ENCODE data around the gene UNC80.

The UNC80 gene

GRCh38 chr2:209942426-209942825 is 170.8 kb downstream of the UNC80 start:
- Histone ChIP-seq H3K9ac (no peak overlapping the region), H3K9me3 (replicated peaks in 1 of 11) (no peaks in the 10 kb centered on the region), H3K36me3 (no peaks in the 10 kb centered on the region), H4K20me1 (no peaks in the 10 kb centered on the region), H3K27me3 (no peaks in the 10 kb centered on the region), H3K4me1 (no peaks in the 10 kb centered on the region), H3K4me2 (no peak overlapping the region), H3K4me3 (no peak overlapping the region), H3K27ac (no peak overlapping the region)
- TF ChIP-seq Cebpa-rat (IDR thresholded peaks at IDR 0.05): no peak

- no peaks in the 10 kb centered on the region for H4K20me1 ChIP-seq
- no peak overlapping the region for H3K9ac ChIP-seq
- H3K27me3 ChIP-seq: no peaks in the 10 kb centered on the region
- TF ChIP-seq Cebpa-rat (IDR thresholded peaks at IDR 0.05): no peak
- H3K27ac ChIP-seq: no peak overlapping the region
- H3K4me3 ChIP-seq: no peak overlapping the region
- H3K36me3 ChIP-seq: no peaks in the 10 kb centered on the region
- no peaks in the 10 kb centered on the region for H3K4me1 ChIP-seq
- H3K4me2 ChIP-seq: no peak overlapping the region
- H3K9me3 ChIP-seq (replicated peaks in 1 of 11): no peaks in the 10 kb centered on the region
Observed at GRCh38 chr2:209942936-209943605, 171.4 kb downstream of the UNC80 start.

- Histone ChIP-seq H3K36me3 (no peaks in the 10 kb centered on the region), H3K4me3 (no peak overlapping the region), H3K4me2 (no peak overlapping the region), H4K20me1 (no peaks in the 10 kb centered on the region), H3K4me1 (no peaks in the 10 kb centered on the region), H3K27me3 (no peaks in the 10 kb centered on the region), H3K27ac (no peak overlapping the region), H3K9ac (no peak overlapping the region), H3K9me3 (replicated peaks in 1 of 11) (no peaks in the 10 kb centered on the region)
- no peak for TF ChIP-seq Cebpa-rat (IDR thresholded peaks at IDR 0.05)
Observed at GRCh38 chr2:209943776-209944175, 172.1 kb downstream of the UNC80 start.

GRCh38 chr2:209946539-209946938 is 174.9 kb downstream of the UNC80 start:
- no peak overlapping the region for H3K9ac ChIP-seq
- no peak for TF ChIP-seq Cebpa-rat (IDR thresholded peaks at IDR 0.05)
- no peak overlapping the region for H3K4me2 ChIP-seq
- H4K20me1 ChIP-seq: no peaks in the 10 kb centered on the region
- no peaks in the 10 kb centered on the region for H3K27me3 ChIP-seq
- H3K36me3 ChIP-seq: no peaks in the 10 kb centered on the region
- no peaks in the 10 kb centered on the region for H3K4me1 ChIP-seq
- no peak overlapping the region for H3K4me3 ChIP-seq
- H3K27ac ChIP-seq: no peak overlapping the region
- H3K9me3 ChIP-seq (replicated peaks in 1 of 11): no peaks in the 10 kb centered on the region

GRCh38 chr2:209956271-209956670 is 184.6 kb downstream of the UNC80 start:
- TF ChIP-seq Cebpa-rat (IDR thresholded peaks at IDR 0.05): no peak
- H3K9ac ChIP-seq: no peak overlapping the region
- no peaks in the 10 kb centered on the region for H4K20me1 ChIP-seq
- H3K9me3 ChIP-seq (replicated peaks in 1 of 11): no peaks in the 10 kb centered on the region
- no peak overlapping the region for H3K4me2 ChIP-seq
- H3K4me1 ChIP-seq: peaks cover 0 to 11% (median 0%) of the 10 kb centered on the region in 10 experiments; a peak in 6 of 20 replicates
- H3K4me3 ChIP-seq: no peak overlapping the region
- H3K36me3 ChIP-seq: no peaks in the 10 kb centered on the region
- H3K27ac ChIP-seq: no peak overlapping the region
- H3K27me3 ChIP-seq: no peaks in the 10 kb centered on the region

- H3K27me3 ChIP-seq: no peaks in the 10 kb centered on the region
- no peaks in the 10 kb centered on the region for H4K20me1 ChIP-seq
- H3K4me1 ChIP-seq: peaks cover 0 to 11% (median 0%) of the 10 kb centered on the region in 10 experiments; a peak in 6 of 20 replicates
- no peak overlapping the region for H3K4me2 ChIP-seq
- H3K4me3 ChIP-seq: no peak overlapping the region
- H3K27ac ChIP-seq: no peak overlapping the region
- H3K9me3 ChIP-seq (replicated peaks in 1 of 11): no peaks in the 10 kb centered on the region
- no peak overlapping the region for H3K9ac ChIP-seq
- TF ChIP-seq Cebpa-rat (IDR thresholded peaks at IDR 0.05): no peak
- H3K36me3 ChIP-seq: no peaks in the 10 kb centered on the region
Observed at GRCh38 chr2:209958016-209958415, 186.4 kb downstream of the UNC80 start.

GRCh38 chr2:209960045-209960444 is 188.4 kb downstream of the UNC80 start:
- Histone ChIP-seq H4K20me1 (no peaks in the 10 kb centered on the region), H3K4me1 (peaks cover 0 to 11% (median 0%) of the 10 kb centered on the region in 10 experiments; a peak in 6 of 20 replicates), H3K27me3 (no peaks in the 10 kb centered on the region), H3K4me2 (no peak overlapping the region), H3K27ac (no peak overlapping the region), H3K4me3 (no peak overlapping the region), H3K9me3 (replicated peaks in 1 of 11) (no peaks in the 10 kb centered on the region), H3K9ac (no peak overlapping the region), H3K36me3 (no peaks in the 10 kb centered on the region)
- TF ChIP-seq Cebpa-rat (IDR thresholded peaks at IDR 0.05): no peak

GRCh38 chr2:209960676-209961630 is 189.3 kb downstream of the UNC80 start:
- peak overlapping the region in 3 of 11 experiments; percentile 21 to 58 (median 30); a peak in 5 of 22 replicates for H3K4me2 ChIP-seq

GRCh38 chr2:209965723-209966122 is 194.1 kb downstream of the UNC80 start:
- H3K36me3 ChIP-seq: no peaks in the 10 kb centered on the region
- H3K27ac ChIP-seq: no peak overlapping the region
- no peaks in the 10 kb centered on the region for H3K9me3 ChIP-seq (replicated peaks in 1 of 11)
- TF ChIP-seq Cebpa-rat (IDR thresholded peaks at IDR 0.05): no peak
- no peaks in the 10 kb centered on the region for H3K27me3 ChIP-seq
- no peak overlapping the region for H3K4me3 ChIP-seq
- H3K4me1 ChIP-seq: peaks cover 0 to 4% (median 0%) of the 10 kb centered on the region in 10 experiments; a peak in 6 of 20 replicates
- H3K9ac ChIP-seq: no peak overlapping the region
- no peaks in the 10 kb centered on the region for H4K20me1 ChIP-seq
- no peak overlapping the region for H3K4me2 ChIP-seq

More at GRCh38 chr2:209960676-209961630, 189.3 kb downstream of the UNC80 start:
- H3K9me3 ChIP-seq (replicated peaks in 1 of 11): no peaks in the 10 kb centered on the region
- no peaks in the 10 kb centered on the region for H3K36me3 ChIP-seq
- no peaks in the 10 kb centered on the region for H3K27me3 ChIP-seq
- no peak overlapping the region for H3K4me3 ChIP-seq
- TF ChIP-seq Cebpa-rat (IDR thresholded peaks at IDR 0.05): no peak
- no peak overlapping the region for H3K9ac ChIP-seq
- H3K27ac ChIP-seq: 0 out of 22 replicates have a peak overlapping the region, but pooled peaks of 1 of the 11 experiments have one; percentile 8
- H3K4me1 ChIP-seq: peaks cover 0 to 11% (median 0%) of the 10 kb centered on the region in 10 experiments; a peak in 6 of 20 replicates
- no peaks in the 10 kb centered on the region for H4K20me1 ChIP-seq

All from BLaER1 treated with 17β-estradiol and CSF1 and Interleukin-3, amounts not matched to agents 10 nM and 100 nM (cell line).